CD4-positive, alpha-beta memory T cell (primary cell): ENCODE results near the gene TRAF5. TPM values are rescaled to one million over a fixed set of nuclear protein-coding genes. Genes with fewer than 3 reads are reported as not detected.
A peak's percentile ranks its signal among the peaks of the same experiment; 100 is the strongest.

Source experiments
- CTCF ChIA-PET: fragments of 350-600 bp; sonication (Branson Sonifier 250); formaldehyde crosslinking; loops from one replicate; lab custom pipeline; 2021; ENCODE audit warnings: inconsistent platforms; ENCODE audit not compliant: partially characterized antibody; lab: Charles Lee
- POLR2A ChIA-PET: fragments of 350-600 bp; sonication (Branson Sonifier 250); formaldehyde crosslinking; loops from one replicate; lab custom pipeline; 2021; ENCODE audit not compliant: partially characterized antibody; lab: Charles Lee
- DNase-seq, 5 donors: peaks; one replicate each; pipeline versions ENCODE4 v3.0.0 to v3.0.0-alpha.2; 2020 to 2022; ENCODE audit warnings: mixed read lengths in 1 of 5
- H3K27ac ChIP-seq: one replicate; pipeline ENCODE4 v1.7.0; 2013; ENCODE audit warnings: low read depth, low read length
- H3K27me3 ChIP-seq: 2 replicates; pipeline ENCODE4 v1.7.0; 2013; ENCODE audit warnings: mild to moderate bottlenecking, low read length, moderate library complexity; ENCODE audit not compliant: insufficient read depth
- H3K36me3 ChIP-seq: 2 replicates; pipeline ENCODE4 v1.7.0; 2013; ENCODE audit warnings: mild to moderate bottlenecking, low read length, moderate library complexity; ENCODE audit not compliant: insufficient read depth
- H3K4me1 ChIP-seq: 2 replicates; pipeline ENCODE4 v1.7.0; 2013; ENCODE audit warnings: mild to moderate bottlenecking, low read length, moderate library complexity; ENCODE audit not compliant: insufficient read depth
- H3K4me3 ChIP-seq, 2 donors: one replicate each; pipeline ENCODE4 v1.7.0; 2013; ENCODE audit warnings: low read length in 2 of 2, mild to moderate bottlenecking in 1 of 2
- H3K9me3 ChIP-seq, 2 donors: one replicate each; pipeline ENCODE4 v1.7.0; 2013; ENCODE audit warnings: low read length in 2 of 2, control low read depth in 1 of 2; ENCODE audit not compliant: control insufficient read depth in 1 of 2
- H3K27ac Mint-ChIP-seq, 7 donors: one replicate each; pipeline ENCODE4 v1.8.0; 2020 to 2021; ENCODE audit warnings: mixed read lengths in 7 of 7, mild to moderate bottlenecking in 6 of 7, inconsistent platforms in 3 of 7, moderate library complexity in 3 of 7
- H3K27me3 Mint-ChIP-seq, 2 donors: one replicate each; pipeline ENCODE4 v1.8.0; 2020 to 2021; ENCODE audit warnings: mixed read lengths in 2 of 2
- H3K36me3 Mint-ChIP-seq, 2 donors: one replicate each; pipeline ENCODE4 v1.8.0; 2020 to 2021; ENCODE audit warnings: mixed read lengths in 2 of 2, inconsistent platforms in 1 of 2, mild to moderate bottlenecking in 1 of 2
- H3K4me1 Mint-ChIP-seq, 4 donors: one replicate each; pipeline ENCODE4 v1.8.0; 2020 to 2021; ENCODE audit warnings: mixed read lengths in 4 of 4, mild to moderate bottlenecking in 1 of 4
- H3K4me3 Mint-ChIP-seq, 8 donors: one replicate each; pipeline ENCODE4 v1.8.0; 2020 to 2021; ENCODE audit warnings: mixed read lengths in 8 of 8, mild to moderate bottlenecking in 7 of 8, moderate library complexity in 6 of 8, inconsistent platforms in 3 of 8
- H3K9me3 Mint-ChIP-seq, 8 donors: one replicate each; pipeline ENCODE4 v1.8.0; 2020 to 2021; ENCODE audit warnings: mixed read lengths in 8 of 8, mild to moderate bottlenecking in 5 of 8, inconsistent platforms in 3 of 8, moderate library complexity in 1 of 8
- intact Hi-C: fragments of 100-400 bp; cut with micrococcal nuclease; formaldehyde crosslinking; loops from one replicate; pipeline ENCODE4 v1.15.1; 2023
- polyA plus RNA-seq, 2 donors: library from polyadenylated mRNA; unstranded; fragments of 300-500 nt; fragmentation: Illumina TruSeq; gene quantifications; one replicate each; pipeline ENCODE4 v1.2.3, GENCODE V29; 2021
- total RNA-seq, 2 experiments: library from RNA; stranded (reverse); gene quantifications; one replicate each; pipeline ENCODE4 v1.2.3, GENCODE V29; 2021

TRAF5 gene
- total and polyA plus RNA-seq, 4 experiments from 2014 or later, result 22.5 to 95.1 (median 58.6) TPM

DNA sequence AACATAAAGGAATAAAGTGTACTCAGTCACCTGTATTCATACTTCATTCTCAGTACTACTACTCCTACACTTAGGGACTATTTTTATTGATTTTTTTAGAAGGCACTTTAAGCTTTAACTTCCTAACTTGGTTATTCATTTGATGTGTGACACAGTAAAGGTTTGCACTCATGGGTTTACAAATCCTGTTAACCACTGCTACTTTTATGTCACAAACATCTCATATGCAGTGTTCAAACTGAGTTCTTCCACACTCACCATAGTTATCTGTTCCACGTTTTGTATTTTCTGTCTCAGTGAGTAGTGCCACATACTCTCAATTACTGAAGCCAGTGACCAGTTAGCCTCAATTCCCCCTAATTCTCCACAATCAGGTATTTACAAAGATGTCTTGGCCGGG, 34.2 kb upstream of the TRAF5 start:
- no peaks in the 10 kb centered on the region for H3K4me1 ChIP-seq
- intact Hi-C loops, result no loop called here
- peaks cover 53 to 69% of the 10 kb centered on the region in 2 donors for H3K36me3 Mint-ChIP-seq
- peaks cover 7 to 21% (median 14%) of the 10 kb centered on the region in 4 donors for H3K4me1 Mint-ChIP-seq
- H3K27me3 ChIP-seq, result no peaks in the 10 kb centered on the region
- ChIA-PET CTCF (no interaction called here), POLR2A (interaction anchor here (0.6 kb wide), 1 partner anchor 29 kb away, joined by 3 read pairs; no protein-coding TSS in a partner anchor)
- H3K36me3 ChIP-seq, result peaks cover 49% of the 10 kb centered on the region
- DNase-seq, result no peak
- H3K9me3 ChIP-seq, result no peaks in the 10 kb centered on the region
- no peak overlapping the region for H3K27ac Mint-ChIP-seq
- no peaks in the 10 kb centered on the region for H3K9me3 Mint-ChIP-seq
- no peak overlapping the region for H3K4me3 Mint-ChIP-seq
- no peaks in the 10 kb centered on the region for H3K27me3 Mint-ChIP-seq
- H3K27ac ChIP-seq, result no peak overlapping the region
- no peak overlapping the region for H3K4me3 ChIP-seq

DNA sequence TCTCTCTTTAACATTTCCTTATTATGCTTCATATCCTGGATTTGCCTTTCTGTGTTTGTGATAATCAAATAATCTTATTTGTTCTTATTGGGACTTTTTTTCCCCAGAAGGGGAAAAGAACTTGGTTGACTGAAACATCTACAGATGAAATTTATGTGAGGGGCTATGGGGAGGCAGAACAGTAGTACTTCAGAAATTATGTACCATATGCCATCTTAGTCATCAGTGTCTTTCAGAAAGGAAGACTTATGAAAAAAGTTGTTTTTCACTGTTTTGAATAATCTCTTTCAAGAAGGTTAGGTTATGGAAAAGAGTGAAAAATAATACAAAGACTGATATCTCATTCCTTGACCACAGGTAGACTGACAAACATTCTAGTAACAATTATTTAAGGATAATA, 30.2 kb upstream of the TRAF5 start:
- H3K27me3 Mint-ChIP-seq, result no peaks in the 10 kb centered on the region
- intact Hi-C loops, result no loop called here
- Histone ChIP-seq H3K27ac (no peak overlapping the region), H3K36me3 (peaks cover 29% of the 10 kb centered on the region), H3K4me3 (no peak overlapping the region), H3K27me3 (no peaks in the 10 kb centered on the region), H3K4me1 (no peaks in the 10 kb centered on the region), H3K9me3 (no peaks in the 10 kb centered on the region)
- no peak for DNase-seq
- CTCF ChIA-PET, result no interaction called here
- POLR2A ChIA-PET, result no interaction called here
- H3K9me3 Mint-ChIP-seq, result no peaks in the 10 kb centered on the region
- no peak overlapping the region for H3K4me3 Mint-ChIP-seq
- H3K4me1 Mint-ChIP-seq, result peaks cover 7 to 16% (median 12%) of the 10 kb centered on the region in 4 donors
- peaks cover 53 to 68% of the 10 kb centered on the region in 2 donors for H3K36me3 Mint-ChIP-seq
- peak overlapping the region in 1 of 7 donors; percentile 60 for H3K27ac Mint-ChIP-seq

DNA sequence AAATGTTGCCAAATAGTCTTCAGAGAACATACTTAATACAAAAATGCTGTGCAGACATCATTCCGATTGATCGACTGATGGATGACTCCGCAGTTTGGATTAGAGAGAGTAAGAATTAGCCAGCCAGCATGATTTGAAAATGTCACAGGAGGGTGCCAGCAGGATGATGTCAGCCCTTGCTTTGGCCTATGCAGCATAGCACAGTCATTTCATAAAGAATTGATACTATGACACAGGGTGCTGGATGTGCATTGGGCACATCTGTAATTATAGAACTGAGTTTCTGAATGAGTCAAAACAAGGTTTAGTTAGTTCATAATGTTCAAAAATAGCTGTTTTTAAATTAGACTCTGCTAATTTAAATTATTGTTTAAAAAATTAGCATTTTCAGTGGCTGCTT, 21.6 kb upstream of the TRAF5 start:
- Mint-ChIP-seq H3K4me3 (no peak overlapping the region), H3K4me1 (peaks cover 7 to 20% (median 13%) of the 10 kb centered on the region in 4 donors), H3K27ac (peak overlapping the region in 2 of 7 donors; percentile 1), H3K36me3 (peaks cover 27 to 57% of the 10 kb centered on the region in 2 donors), H3K27me3 (no peaks in the 10 kb centered on the region), H3K9me3 (no peaks in the 10 kb centered on the region)
- Histone ChIP-seq H3K36me3 (peaks cover 4% of the 10 kb centered on the region), H3K27me3 (no peaks in the 10 kb centered on the region), H3K4me3 (no peak overlapping the region), H3K9me3 (no peaks in the 10 kb centered on the region), H3K4me1 (no peaks in the 10 kb centered on the region), H3K27ac (no peak overlapping the region)
- no peak for DNase-seq
- ChIA-PET CTCF (interaction anchor here (1.0 kb wide), 1 partner anchor 18 kb away, joined by 3 read pairs; no protein-coding TSS in a partner anchor), POLR2A (no interaction called here)
- intact Hi-C loops, result no loop called here

DNA sequence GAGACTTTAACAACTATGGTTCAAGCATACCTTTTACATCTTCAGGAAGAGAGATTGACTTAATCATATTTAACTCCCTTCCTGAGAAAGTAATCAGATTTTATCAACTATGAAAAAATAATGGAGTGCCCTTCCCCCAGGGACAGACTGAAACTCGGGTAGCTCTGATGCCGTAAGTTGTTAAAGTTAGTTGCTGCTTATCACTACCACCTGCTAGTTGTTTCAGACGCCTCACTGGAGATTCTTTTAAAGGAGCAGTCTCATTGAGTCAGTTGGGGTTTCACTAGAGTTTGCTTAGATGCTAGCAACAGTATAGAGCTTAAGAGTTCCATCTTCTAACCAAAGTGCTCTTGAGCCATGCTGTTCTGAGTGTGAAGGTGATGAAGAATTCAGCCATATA, 17.0 kb upstream of the TRAF5 start:
- intact Hi-C loops, result no loop called here
- Histone ChIP-seq H3K27ac (no peak overlapping the region), H3K36me3 (peaks cover 20% of the 10 kb centered on the region)

DNA sequence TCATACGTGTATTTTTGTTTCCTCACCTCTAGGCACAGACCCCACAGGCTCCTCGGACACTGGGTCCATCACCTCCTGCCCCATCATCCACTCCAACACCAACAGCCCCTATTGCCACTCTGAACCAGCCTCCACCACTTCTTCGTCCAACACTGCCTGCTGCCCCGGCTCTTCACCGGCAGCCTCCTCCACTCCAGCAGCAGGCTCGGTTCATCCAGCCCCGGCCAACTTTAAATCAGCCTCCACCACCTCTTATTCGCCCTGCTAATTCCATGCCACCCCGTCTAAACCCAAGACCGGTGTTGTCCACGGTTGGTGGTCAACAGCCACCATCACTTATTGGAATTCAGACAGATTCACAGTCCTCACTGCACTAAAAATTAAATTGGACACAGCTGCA, 13.2 kb upstream of the TRAF5 start:
- no peaks in the 10 kb centered on the region for H3K4me1 ChIP-seq
- H3K27ac Mint-ChIP-seq, result peak overlapping the region in 3 of 7 donors; percentile 42 to 60 (median 49)
- POLR2A ChIA-PET, result no interaction called here
- no peak overlapping the region for H3K27ac ChIP-seq
- H3K9me3 Mint-ChIP-seq, result no peaks in the 10 kb centered on the region
- H3K36me3 Mint-ChIP-seq, result peaks cover 12 to 35% of the 10 kb centered on the region in 2 donors
- H3K36me3 ChIP-seq, result peaks cover 22% of the 10 kb centered on the region
- no peak overlapping the region for H3K4me3 ChIP-seq
- H3K27me3 Mint-ChIP-seq, result no peaks in the 10 kb centered on the region
- intact Hi-C loops, result no loop called here
- H3K9me3 ChIP-seq, result no peaks in the 10 kb centered on the region
- H3K27me3 ChIP-seq, result no peaks in the 10 kb centered on the region
- CTCF ChIA-PET, result interaction anchor here (1.0 to 1.2 kb wide), 2 partner anchors 10 to 55 kb away, joined by 3 to 5 read pairs; no protein-coding TSS in a partner anchor
- H3K4me1 Mint-ChIP-seq, result no peaks in the 10 kb centered on the region
- DNase-seq, result no peak
- H3K4me3 Mint-ChIP-seq, result no peak overlapping the region

More for the DNA sequence above, 17.0 kb upstream of the TRAF5 start:
- H3K4me1 Mint-ChIP-seq, result peaks cover 4 to 9% (median 8%) of the 10 kb centered on the region in 4 donors
- ChIA-PET CTCF (interaction anchor here (2.0 to 3.4 kb wide), 2 partner anchors 14 to 167 kb away, joined by 4 to 14 read pairs; no protein-coding TSS in a partner anchor), POLR2A (interaction anchor here (0.8 kb wide), 1 partner anchor 14 kb away, joined by 3 read pairs; no protein-coding TSS in a partner anchor)
- Histone ChIP-seq H3K4me1 (no peaks in the 10 kb centered on the region), H3K4me3 (no peak overlapping the region), H3K9me3 (no peaks in the 10 kb centered on the region), H3K27me3 (no peaks in the 10 kb centered on the region)
- peak overlapping the region in 3 of 7 donors; percentile 9 to 65 (median 12) for H3K27ac Mint-ChIP-seq
- H3K9me3 Mint-ChIP-seq, result no peaks in the 10 kb centered on the region
- no peak overlapping the region for H3K4me3 Mint-ChIP-seq
- DNase-seq, result no peak
- H3K27me3 Mint-ChIP-seq, result no peaks in the 10 kb centered on the region
- H3K36me3 Mint-ChIP-seq, result peaks cover 17 to 46% of the 10 kb centered on the region in 2 donors

DNA sequence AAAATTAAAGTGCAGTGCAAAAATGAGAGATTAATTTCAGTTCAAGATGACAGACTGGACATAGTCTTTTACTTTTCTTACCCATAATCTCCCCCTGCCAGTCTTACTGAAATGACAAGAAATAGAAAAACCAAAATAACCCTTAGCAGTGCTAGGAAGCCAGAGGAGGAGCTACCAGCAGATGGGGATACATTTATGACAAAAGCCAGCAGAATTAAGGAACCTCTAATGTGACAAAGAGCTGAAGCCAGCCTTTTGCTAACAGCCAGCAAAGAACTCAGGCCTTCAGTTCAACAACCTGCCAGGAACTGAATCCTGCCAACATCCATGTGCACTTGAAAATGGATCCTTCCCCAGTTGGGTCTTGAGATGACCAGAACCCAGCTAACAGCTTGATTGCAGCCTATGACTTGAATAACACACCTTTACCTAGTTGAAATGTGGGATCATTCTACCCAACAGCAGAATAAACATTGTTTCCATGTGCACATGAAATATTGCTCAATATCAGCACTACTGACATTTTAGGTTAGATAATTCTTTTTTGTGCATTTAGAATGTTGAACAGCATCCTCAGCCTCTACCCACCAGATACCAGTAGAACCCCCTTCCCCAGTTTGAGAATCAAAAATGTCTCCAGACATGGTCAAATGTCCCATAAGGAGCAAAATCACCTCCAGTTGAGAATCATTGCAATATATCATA, 7.9 kb upstream of the TRAF5 start:
- no peak for DNase-seq
- H3K27ac Mint-ChIP-seq, result peak overlapping the region in 1 of 7 donors; percentile 51
- ChIA-PET CTCF (interaction anchor here (1.1 to 1.4 kb wide), 2 partner anchors 160 to 195 kb away, joined by 3 to 4 read pairs; no protein-coding TSS in a partner anchor), POLR2A (interaction anchor here (0.9 kb wide), 2 partner anchors 9 to 151 kb away, joined by 3 read pairs; no protein-coding TSS in a partner anchor)
- no peak overlapping the region for H3K4me3 Mint-ChIP-seq
- Histone ChIP-seq H3K4me3 (no peak overlapping the region), H3K4me1 (peaks cover 11% of the 10 kb centered on the region), H3K27ac (no peak overlapping the region), H3K9me3 (no peaks in the 10 kb centered on the region), H3K36me3 (peaks cover 11% of the 10 kb centered on the region), H3K27me3 (no peaks in the 10 kb centered on the region)
- H3K9me3 Mint-ChIP-seq, result no peaks in the 10 kb centered on the region
- H3K4me1 Mint-ChIP-seq, result peaks cover 4 to 17% (median 11%) of the 10 kb centered on the region in 4 donors
- H3K27me3 Mint-ChIP-seq, result no peaks in the 10 kb centered on the region
- intact Hi-C loops, result no loop called here
- peaks cover 0 to 10% of the 10 kb centered on the region in 2 donors for H3K36me3 Mint-ChIP-seq

DNA sequence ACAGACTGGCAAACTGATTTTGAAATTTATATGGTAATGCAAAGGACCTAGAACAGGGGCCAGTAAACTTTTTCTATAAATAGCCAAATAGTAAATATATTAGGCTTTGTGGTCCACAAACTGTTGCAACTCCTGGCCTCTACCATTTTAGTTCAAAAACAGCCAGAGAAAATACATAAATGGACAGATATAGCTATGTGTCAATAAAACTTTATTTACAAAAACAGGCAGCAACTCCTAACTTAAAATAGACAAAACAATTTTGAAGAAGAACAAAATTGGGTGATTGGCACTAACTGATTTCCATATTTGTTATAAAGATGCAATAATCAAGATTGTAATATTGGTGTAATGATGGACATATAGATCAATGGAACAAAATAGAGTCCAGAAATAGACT, 6.7 kb upstream of the TRAF5 start:
- Mint-ChIP-seq H3K36me3 (peaks cover 0 to 3% of the 10 kb centered on the region in 2 donors), H3K4me3 (no peak overlapping the region), H3K9me3 (no peaks in the 10 kb centered on the region), H3K27ac (peak overlapping the region in 1 of 7 donors; percentile 22), H3K27me3 (no peaks in the 10 kb centered on the region), H3K4me1 (peaks cover 4 to 22% (median 16%) of the 10 kb centered on the region in 4 donors)
- Histone ChIP-seq H3K27me3 (no peaks in the 10 kb centered on the region), H3K9me3 (no peaks in the 10 kb centered on the region), H3K4me3 (no peak overlapping the region), H3K36me3 (no peaks in the 10 kb centered on the region), H3K27ac (no peak overlapping the region), H3K4me1 (peaks cover 12% of the 10 kb centered on the region)
- intact Hi-C loops, result loop anchor here (10.0 kb wide), 2 partner anchors 95 to 875 kb away; no protein-coding TSS in a partner anchor
- POLR2A ChIA-PET, result no interaction called here
- CTCF ChIA-PET, result no interaction called here
- DNase-seq, result no peak
